GM12878 (cell line): ENCODE data around the gene NUAK2. TPM values are rescaled to one million over a fixed set of nuclear protein-coding genes. Genes with fewer than 3 reads are reported as not detected.

Experiments used
- ATAC-seq: fragments of 200-7000 bp; cut with Tn5 transposase; 3 replicates; pipeline ENCODE4 v1.9.1; 2020; ENCODE audit warnings: mild to moderate bottlenecking, moderate library complexity
- BruUV-seq: library from RNA; stranded (reverse); fragments of 400-500 nt; replicated peaks from 2 replicates; lab custom pipeline; 2021; lab: Mats Ljungman, UMichigan
- CTCF ChIA-PET: fragments of 300-600 bp; sonication (Branson Sonifier 250); formaldehyde crosslinking; extraction: SDS; loops from one replicate; lab custom pipeline; 2021; ENCODE audit warnings: inconsistent platforms; lab: Yijun Ruan, JAX
- POLR2A ChIA-PET: fragments of 350-600 bp; formaldehyde crosslinking; extraction: SDS; loops from one replicate; lab custom pipeline; 2021; ENCODE audit warnings: inconsistent platforms; lab: Charles Lee
- RAD21 ChIA-PET: fragments of 300-600 bp; sonication (Branson Sonifier 250); formaldehyde crosslinking; loops from one replicate; lab custom pipeline; 2023; ENCODE audit warnings: antibody characterized with exemption; ENCODE audit not compliant: unreplicated experiment; lab: Charles Lee
- SMC1A ChIA-PET: fragments of 300-600 bp; sonication (Branson Sonifier 250); formaldehyde crosslinking; loops from one replicate; lab custom pipeline; 2023; ENCODE audit not compliant: unreplicated experiment, uncharacterized antibody; lab: Charles Lee
- DNase-seq: peaks from one replicate; pipeline ENCODE4 v3.0.0-alpha.2; 2011; ENCODE audit warnings: low read depth, low spot score
- FAIRE-seq: peaks from 3 replicates; lab custom pipeline; 2011; peaks lifted over from hg19 to GRCh38; lab: Jason Lieb, UNC
- H2AFZ ChIP-seq: 2 replicates; pipeline ENCODE4 v1.6.0; 2011; ENCODE audit warnings: low read depth, low read length, control low read depth; ENCODE audit not compliant: control insufficient read depth
- H3K27ac ChIP-seq: 2 replicates; pipeline ENCODE4 v1.5.1; 2011; ENCODE audit warnings: control low read depth; ENCODE audit not compliant: control insufficient read depth, insufficient read depth
- H3K27me3 ChIP-seq, 2 experiments: replicated peaks in 1 of 2; 2 replicates each; pipeline versions ENCODE4 v1.6.0 to v1.6.1; 2011; ENCODE audit warnings: low read length in 1 of 2; ENCODE audit not compliant: control insufficient read depth in 2 of 2, insufficient read depth in 2 of 2
- H3K36me3 ChIP-seq, 2 experiments: 2 replicates each; pipeline ENCODE4 v1.5.1; 2011; ENCODE audit warnings: low read length in 1 of 2; ENCODE audit not compliant: control insufficient read depth in 2 of 2, insufficient read depth in 2 of 2
- H3K4me1 ChIP-seq: 2 replicates; pipeline ENCODE4 v1.6.1; 2011; ENCODE audit warnings: mild to moderate bottlenecking, low read length, moderate library complexity, mixed read lengths; ENCODE audit not compliant: control insufficient read depth, insufficient read depth
- H3K4me2 ChIP-seq: 2 replicates; pipeline ENCODE4 v1.6.0; 2011; ENCODE audit warnings: control low read depth; ENCODE audit not compliant: control insufficient read depth, insufficient read depth
- H3K4me3 ChIP-seq: fragments of 200-600 bp; sonication (generic); 2 replicates; pipeline ENCODE4 v1.5.1; 2016
- H3K79me2 ChIP-seq: 2 replicates; pipeline ENCODE4 v1.6.0; 2011; ENCODE audit warnings: low read length; ENCODE audit not compliant: control insufficient read depth, insufficient read depth
- H3K9ac ChIP-seq: 2 replicates; pipeline ENCODE4 v1.8.0; 2011; ENCODE audit warnings: low read length, control low read depth, mixed read lengths; ENCODE audit not compliant: control insufficient read depth, insufficient read depth
- H3K9me3 ChIP-seq: replicated peaks from 3 replicates; pipeline ENCODE4 v1.5.1; 2011; ENCODE audit warnings: mild to moderate bottlenecking, low read length; ENCODE audit not compliant: control insufficient read depth, insufficient read depth
- H4K20me1 ChIP-seq: 2 replicates; pipeline ENCODE4 v1.6.0; 2011; ENCODE audit not compliant: control insufficient read depth, insufficient read depth
- CHD1 ChIP-seq: IDR thresholded peaks from 2 replicates; pipeline ENCODE4 v1.6.1; 2012; ENCODE audit warnings: low read depth, low read length, improper control_type of control experiment
- CUX1 ChIP-seq: IDR thresholded peaks from 2 replicates; pipeline ENCODE4 v1.6.1; 2012; ENCODE audit warnings: improper control_type of control experiment, low read depth, low read length; ENCODE audit not compliant: insufficient replicate concordance
- HDAC2 ChIP-seq: fragments of 200-600 bp; sonication (generic); IDR thresholded peaks from 2 replicates; pipeline ENCODE4 v1.6.1; 2017
- KLF5 ChIP-seq: fragments of 450-650 bp; IDR thresholded peaks from 2 replicates; pipeline ENCODE4 v1.6.1; 2014; ENCODE audit warnings: mild to moderate bottlenecking; ENCODE audit not compliant: partially characterized antibody
- PAX5 ChIP-seq: IDR thresholded peaks from 2 replicates; pipeline ENCODE4 v1.6.1; 2011; ENCODE audit warnings: low read depth, low read length, borderline replicate concordance
- RAD21 ChIP-seq: IDR thresholded peaks from 2 replicates; pipeline ENCODE4 v1.6.1; 2011; ENCODE audit warnings: mild to moderate bottlenecking, low read depth, low read length, moderate library complexity; ENCODE audit not compliant: insufficient read depth
- RELA ChIP-seq: fragments of 450-650 bp; IDR thresholded peaks from 2 replicates; pipeline ENCODE4 v1.8.0; 2014; ENCODE audit warnings: borderline replicate concordance; ENCODE audit not compliant: partially characterized antibody
- USF1 ChIP-seq: IDR thresholded peaks from 2 replicates; pipeline ENCODE4 v1.6.1; 2011; ENCODE audit warnings: borderline replicate concordance, low read depth, mild to moderate bottlenecking, moderate library complexity, mixed read lengths, low read length; ENCODE audit not compliant: insufficient read depth; ENCODE audit errors: extremely low read length
- WGBS: methylation state at CpG from one replicate; pipeline ENCODE4 v1.1.6; 2016; ENCODE audit warnings: low lambda C conversion rate; ENCODE audit not compliant: insufficient replicate concordance, insufficient coverage; ENCODE audit errors: missing lambda C conversion rate; 5-methylcytosine and 5-hydroxymethylcytosine counted together
- in situ Hi-C: fragments of 300-500 bp; cut with MboI; formaldehyde crosslinking; loops from 9 replicates; pipeline ENCODE4 v1.14.3; 2018; ENCODE audit warnings: mixed read lengths
- intact Hi-C: fragments of 100-400 bp; cut with micrococcal nuclease; formaldehyde crosslinking; loops from one replicate; pipeline ENCODE4 v1.14.2; 2022; ENCODE audit not compliant: unreplicated experiment
- polyA plus RNA-seq, 11 experiments: library from polyadenylated mRNA; depleted of rRNA in 4 of 11; unstranded in 6 of 11; stranded (reverse) in 5 of 11; fragments of >200 nt; fragmentation: Nextera tagmentation in 4 of 11; fragmentation: Illumina TruSeq in 1 of 11; extraction: Ambion mirVana in 4 of 11; extraction: Trizol in 1 of 11; gene quantifications; 1 replicate in 1 of 11; 2 replicates in 10 of 11; pipeline versions ENCODE4 v1.2.1 to v1.2.3, GENCODE V29; 2011 to 2016; ENCODE audit warnings: inconsistent platforms in 2 of 11, missing spikeins in 2 of 11, low read depth in 1 of 11
- total RNA-seq, 4 experiments: library from RNA; depleted of rRNA in 3 of 4; stranded (reverse); fragments of >200 nt in 3 of 4; fragmentation: Illumina TruSeq in 1 of 4; extraction: Trizol in 1 of 4; gene quantifications; 2 replicates each; pipeline versions ENCODE4 v1.2.1 to v1.2.3, GENCODE V29; 2013 to 2021
- TF ChIP-seq, protein P1 (sequence below): fragments of 150-350 bp; IDR thresholded peaks from 2 replicates; pipeline ENCODE4 v1.6.1; 2014; ENCODE audit warnings: mild to moderate bottlenecking, low read depth, low read length

The NUAK2 gene
- total and polyA plus RNA-seq, 10 of the 15 experiments (the other 5 are each of a cell fraction or from before 2014, with no cell fraction given) = 0.27 to 3.0 (median 1.2) TPM

- SMC1A ChIA-PET = interaction anchor here (0.7 to 17.4 kb wide), 6 partner anchors 19 to 196 kb away, joined by 3 to 427 read pairs (median 8); partner anchors contain the start of genes RBBP5 and TMCC2
- FAIRE-seq = no peak
Observed at GRCh38 chr1:205257735-205258134, 63.8 kb downstream of the NUAK2 start.

More at GRCh38 chr1:205257735-205258134, 63.8 kb downstream of the NUAK2 start:
- ATAC-seq (no peak), DNase-seq (no peak)
- POLR2A ChIA-PET = interaction anchor here (7.0 kb wide), 1 partner anchor 28 kb away, joined by 75 read pairs; the partner anchor contains the start of gene TMCC2
- WGBS = 0% methylated on average over 2 of the region's 2 CpGs
- no peaks in the 10 kb centered on the region for H3K4me1 ChIP-seq
- no peak overlapping the region for H3K4me3 ChIP-seq
- H3K27ac ChIP-seq = no peak overlapping the region
- RAD21 ChIA-PET = interaction anchor here (0.8 to 21.3 kb wide), 4 partner anchors 13 to 117 kb away, joined by 3 to 728 read pairs (median 4); partner anchors contain the start of gene TMCC2
- in situ Hi-C loops = loop anchor here (5.0 kb wide), 1 partner anchor 280 kb away; no protein-coding TSS in a partner anchor
- CTCF ChIA-PET = interaction anchor here (0.7 to 42.1 kb wide), 13 partner anchors 12 to 282 kb away, joined by 3 to 2333 read pairs (median 12); partner anchors contain the start of genes NUAK2 and TMCC2
- H3K79me2 ChIP-seq = no peaks in the 10 kb centered on the region
- TF ChIP-seq USF1 = no peak
- TF ChIP-seq CHD1 = no peak
- TF ChIP-seq CUX1 = no peak
- TF ChIP-seq PAX5 = no peak
- TF ChIP-seq RAD21 = no peak
- no peak for TF ChIP-seq KLF5
- TF ChIP-seq, protein P1, sequence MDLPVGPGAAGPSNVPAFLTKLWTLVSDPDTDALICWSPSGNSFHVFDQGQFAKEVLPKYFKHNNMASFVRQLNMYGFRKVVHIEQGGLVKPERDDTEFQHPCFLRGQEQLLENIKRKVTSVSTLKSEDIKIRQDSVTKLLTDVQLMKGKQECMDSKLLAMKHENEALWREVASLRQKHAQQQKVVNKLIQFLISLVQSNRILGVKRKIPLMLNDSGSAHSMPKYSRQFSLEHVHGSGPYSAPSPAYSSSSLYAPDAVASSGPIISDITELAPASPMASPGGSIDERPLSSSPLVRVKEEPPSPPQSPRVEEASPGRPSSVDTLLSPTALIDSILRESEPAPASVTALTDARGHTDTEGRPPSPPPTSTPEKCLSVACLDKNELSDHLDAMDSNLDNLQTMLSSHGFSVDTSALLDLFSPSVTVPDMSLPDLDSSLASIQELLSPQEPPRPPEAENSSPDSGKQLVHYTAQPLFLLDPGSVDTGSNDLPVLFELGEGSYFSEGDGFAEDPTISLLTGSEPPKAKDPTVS = no peak
- TF ChIP-seq RELA = no peak
- TF ChIP-seq HDAC2 = no peak
- no peak overlapping the region for H3K9ac ChIP-seq
- H3K27me3 ChIP-seq = no peaks in the 10 kb centered on the region; a peak in 2 of 4 replicates
- H3K9me3 ChIP-seq = no peaks in the 10 kb centered on the region
- intact Hi-C loops = loop anchor here (2.0 to 5.0 kb wide), 2 partner anchors 115 to 197 kb away; no protein-coding TSS in a partner anchor
- H4K20me1 ChIP-seq = peaks cover 4% of the 10 kb centered on the region
- no peaks in the 10 kb centered on the region for H3K36me3 ChIP-seq
- H2AFZ ChIP-seq = no peak overlapping the region
- no peak overlapping the region for H3K4me2 ChIP-seq
- no TSS peak for BruUV-seq
